Measurements from ENCODE around the gene FARS2. TPM values are rescaled to one million over a fixed set of nuclear protein-coding genes. Genes with fewer than 3 reads are reported as not detected.

The FARS2 gene
- total RNA-seq, 1 experiment from 2014 or later: 13.8 TPM

DNA sequence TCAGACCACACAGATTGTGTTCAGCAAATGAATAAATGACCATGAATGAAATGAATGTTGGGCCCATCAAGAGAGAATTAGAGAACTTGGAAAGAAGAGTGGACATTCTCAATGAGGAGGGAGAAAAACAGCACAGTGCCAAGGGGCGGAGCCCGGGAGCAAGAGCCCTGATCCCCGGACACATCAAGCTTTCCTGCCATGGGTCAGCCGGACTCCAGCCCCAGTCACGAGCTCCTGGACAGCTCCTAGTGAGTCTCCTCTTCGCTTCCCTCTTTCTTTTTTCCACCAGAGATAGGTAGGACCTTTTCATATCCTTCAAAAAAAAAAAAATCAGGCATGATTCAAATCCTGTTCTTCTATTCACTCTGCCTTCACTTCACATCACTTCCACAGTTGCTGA, 471.2 kb downstream of the FARS2 start:
- H3K9me2 ChIP-seq (ENCODE audit: insufficient read depth): no peaks in the 10 kb centered on the region
- no peak for DNase-seq (ENCODE audit: low read depth, low spot score)
- no peak overlapping the region for H3K4me2 ChIP-seq (ENCODE audit: low read length)
- H4K20me1 ChIP-seq (ENCODE audit: insufficient read depth): no peaks in the 10 kb centered on the region
- TF ChIP-seq, protein P1, sequence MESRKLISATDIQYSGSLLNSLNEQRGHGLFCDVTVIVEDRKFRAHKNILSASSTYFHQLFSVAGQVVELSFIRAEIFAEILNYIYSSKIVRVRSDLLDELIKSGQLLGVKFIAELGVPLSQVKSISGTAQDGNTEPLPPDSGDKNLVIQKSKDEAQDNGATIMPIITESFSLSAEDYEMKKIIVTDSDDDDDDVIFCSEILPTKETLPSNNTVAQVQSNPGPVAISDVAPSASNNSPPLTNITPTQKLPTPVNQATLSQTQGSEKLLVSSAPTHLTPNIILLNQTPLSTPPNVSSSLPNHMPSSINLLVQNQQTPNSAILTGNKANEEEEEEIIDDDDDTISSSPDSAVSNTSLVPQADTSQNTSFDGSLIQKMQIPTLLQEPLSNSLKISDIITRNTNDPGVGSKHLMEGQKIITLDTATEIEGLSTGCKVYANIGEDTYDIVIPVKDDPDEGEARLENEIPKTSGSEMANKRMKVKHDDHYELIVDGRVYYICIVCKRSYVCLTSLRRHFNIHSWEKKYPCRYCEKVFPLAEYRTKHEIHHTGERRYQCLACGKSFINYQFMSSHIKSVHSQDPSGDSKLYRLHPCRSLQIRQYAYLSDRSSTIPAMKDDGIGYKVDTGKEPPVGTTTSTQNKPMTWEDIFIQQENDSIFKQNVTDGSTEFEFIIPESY (IDR thresholded peaks at IDR 0.05; ENCODE audit: extremely low read depth, insufficient replicate concordance, low read length): no peak
- no peak for TF ChIP-seq YY1 (IDR thresholded peaks at IDR 0.05; ENCODE audit: extremely low read depth, insufficient replicate concordance, low read depth, low read length)
- TF ChIP-seq SRF (IDR thresholded peaks at IDR 0.05; ENCODE audit: low read depth): no peak
- TF ChIP-seq EZH2 (IDR thresholded peaks at IDR 0.05): no peak
- no peak for TF ChIP-seq SP1 (IDR thresholded peaks at IDR 0.05; ENCODE audit: low read depth)
- TF ChIP-seq EZH2phosphoT487 (IDR thresholded peaks at IDR 0.05; ENCODE audit: borderline replicate concordance): no peak
- no peak for TF ChIP-seq ELF1 (IDR thresholded peaks at IDR 0.05; ENCODE audit: borderline replicate concordance, low read depth)
- no peak for TF ChIP-seq EGR1 (IDR thresholded peaks at IDR 0.05; ENCODE audit: low read depth)
- no peak for TF ChIP-seq TCF7L2 (IDR thresholded peaks at IDR 0.05; ENCODE audit: borderline replicate concordance, extremely low read depth, insufficient read depth, insufficient read length)
- TF ChIP-seq, protein P2, sequence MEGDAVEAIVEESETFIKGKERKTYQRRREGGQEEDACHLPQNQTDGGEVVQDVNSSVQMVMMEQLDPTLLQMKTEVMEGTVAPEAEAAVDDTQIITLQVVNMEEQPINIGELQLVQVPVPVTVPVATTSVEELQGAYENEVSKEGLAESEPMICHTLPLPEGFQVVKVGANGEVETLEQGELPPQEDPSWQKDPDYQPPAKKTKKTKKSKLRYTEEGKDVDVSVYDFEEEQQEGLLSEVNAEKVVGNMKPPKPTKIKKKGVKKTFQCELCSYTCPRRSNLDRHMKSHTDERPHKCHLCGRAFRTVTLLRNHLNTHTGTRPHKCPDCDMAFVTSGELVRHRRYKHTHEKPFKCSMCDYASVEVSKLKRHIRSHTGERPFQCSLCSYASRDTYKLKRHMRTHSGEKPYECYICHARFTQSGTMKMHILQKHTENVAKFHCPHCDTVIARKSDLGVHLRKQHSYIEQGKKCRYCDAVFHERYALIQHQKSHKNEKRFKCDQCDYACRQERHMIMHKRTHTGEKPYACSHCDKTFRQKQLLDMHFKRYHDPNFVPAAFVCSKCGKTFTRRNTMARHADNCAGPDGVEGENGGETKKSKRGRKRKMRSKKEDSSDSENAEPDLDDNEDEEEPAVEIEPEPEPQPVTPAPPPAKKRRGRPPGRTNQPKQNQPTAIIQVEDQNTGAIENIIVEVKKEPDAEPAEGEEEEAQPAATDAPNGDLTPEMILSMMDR (IDR thresholded peaks at IDR 0.05 in 2 of 3, conservative IDR thresholded peaks at IDR 0.05 in 1 of 3; ENCODE audit: borderline replicate concordance in 1 of 3, insufficient read depth in 1 of 3, low read depth in 2 of 3, low read length in 2 of 3): no peak
- TF ChIP-seq, protein P3, sequence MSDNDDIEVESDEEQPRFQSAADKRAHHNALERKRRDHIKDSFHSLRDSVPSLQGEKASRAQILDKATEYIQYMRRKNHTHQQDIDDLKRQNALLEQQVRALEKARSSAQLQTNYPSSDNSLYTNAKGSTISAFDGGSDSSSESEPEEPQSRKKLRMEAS (IDR thresholded peaks at IDR 0.05): no peak
- no peak for TF ChIP-seq JUND (IDR thresholded peaks at IDR 0.05)
- TF ChIP-seq CBX3 (IDR thresholded peaks at IDR 0.05; ENCODE audit: low read depth): no peak
- no peak for TF ChIP-seq RAD21 (IDR thresholded peaks at IDR 0.05; ENCODE audit: low read depth)
- TF ChIP-seq, protein P4, sequence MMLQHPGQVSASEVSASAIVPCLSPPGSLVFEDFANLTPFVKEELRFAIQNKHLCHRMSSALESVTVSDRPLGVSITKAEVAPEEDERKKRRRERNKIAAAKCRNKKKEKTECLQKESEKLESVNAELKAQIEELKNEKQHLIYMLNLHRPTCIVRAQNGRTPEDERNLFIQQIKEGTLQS (IDR thresholded peaks at IDR 0.05): no peak
- TF ChIP-seq SIN3A (IDR thresholded peaks at IDR 0.05; ENCODE audit: low read depth): no peak
- no peak for TF ChIP-seq POLR2AphosphoS5 (IDR thresholded peaks at IDR 0.05; ENCODE audit: low read depth, low read length)
- ChIA-PET POLR2A (no interaction called here), RAD21 (ENCODE audit: low non-redundant PET in 1 of 2, low total read pairs in 2 of 2, uncharacterized antibody in 2 of 2, unreplicated experiment in 2 of 2) (no interaction called here), CTCF (no interaction called here)
- no peak for ATAC-seq
- no peak overlapping the region for H3K4me3 ChIP-seq (replicated peaks in 1 of 2; ENCODE audit: low read depth in 1 of 2, low read length in 2 of 2)
- no peaks in the 10 kb centered on the region for H3K36me3 ChIP-seq (ENCODE audit: control insufficient read depth in 1 of 2, insufficient read depth in 2 of 2, low read length in 2 of 2)
- H3K9ac ChIP-seq (ENCODE audit: low read length): no peak overlapping the region
- H3K79me2 ChIP-seq (ENCODE audit: insufficient read depth, low read length): no peaks in the 10 kb centered on the region
- H3K4me1 ChIP-seq (ENCODE audit: control insufficient read depth in 1 of 2, insufficient read depth in 2 of 2, low read length in 2 of 2): peaks cover 0 to 5% of the 10 kb centered on the region in 2 experiments; a peak in 1 of 4 replicates
- no peak overlapping the region for H2AFZ ChIP-seq (ENCODE audit: low read depth, low read length, poor library complexity, severe bottlenecking)
- intact Hi-C loops (cut with micrococcal nuclease): no loop called here
- H3K27ac ChIP-seq (ENCODE audit: low read depth, low read length): no peak overlapping the region
- H3K9me3 ChIP-seq (ENCODE audit: control insufficient read depth in 1 of 2, insufficient read depth in 1 of 2, low read depth in 1 of 2, low read length in 2 of 2): no peaks in the 10 kb centered on the region
- no peaks in the 10 kb centered on the region for H3K27me3 ChIP-seq (ENCODE audit: insufficient read depth, low read length)
- BruUV-seq (replicated peaks): no TSS peak

Measured in HCT116 (cell line).